Ishikawa (cell line): Measurements from ENCODE around the gene PLBD1.

Experiments used
- CEBPB ChIP-seq: IDR thresholded peaks from 2 replicates; pipeline ENCODE4 v1.6.1; 2012
- CREB1 ChIP-seq: IDR thresholded peaks from 2 replicates; pipeline ENCODE4 v1.6.1; 2012; ENCODE audit warnings: low read depth
- EGR1 ChIP-seq: IDR thresholded peaks from 2 replicates; pipeline ENCODE4 v1.6.1; 2012
- EP300 ChIP-seq: IDR thresholded peaks from 2 replicates; pipeline ENCODE4 v1.6.1; 2012; ENCODE audit warnings: borderline replicate concordance
- FOXM1 ChIP-seq: IDR thresholded peaks from 2 replicates; pipeline ENCODE4 v1.6.1; 2012; ENCODE audit warnings: low read depth, borderline replicate concordance
- MAX ChIP-seq: IDR thresholded peaks from 2 replicates; pipeline ENCODE4 v1.6.1; 2012
- NFIC ChIP-seq: IDR thresholded peaks from 2 replicates; pipeline ENCODE4 v1.6.1; 2012
- RAD21 ChIP-seq: IDR thresholded peaks from 2 replicates; pipeline ENCODE4 v1.6.1; 2012; ENCODE audit warnings: low read depth
- TAF1 ChIP-seq: IDR thresholded peaks from 2 replicates; pipeline ENCODE4 v1.6.1; 2012; ENCODE audit warnings: low read depth, mild to moderate bottlenecking
- TCF12 ChIP-seq: IDR thresholded peaks from 2 replicates; pipeline ENCODE4 v1.6.1; 2012; ENCODE audit warnings: low read depth
- TEAD4 ChIP-seq: IDR thresholded peaks from 2 replicates; pipeline ENCODE4 v1.6.1; 2012
- USF1 ChIP-seq: IDR thresholded peaks from 2 replicates; pipeline ENCODE4 v1.6.1; 2012
- YY1 ChIP-seq: IDR thresholded peaks from 2 replicates; pipeline ENCODE4 v1.6.1; 2012; ENCODE audit warnings: low read depth
- ZBTB7A ChIP-seq: IDR thresholded peaks from 2 replicates; pipeline ENCODE4 v1.6.1; 2012; ENCODE audit warnings: low read depth
- TF ChIP-seq, protein P1 (sequence below): IDR thresholded peaks from 2 replicates; pipeline ENCODE4 v1.6.1; 2012; ENCODE audit warnings: low read depth, mild to moderate bottlenecking

Gene PLBD1, protein sequence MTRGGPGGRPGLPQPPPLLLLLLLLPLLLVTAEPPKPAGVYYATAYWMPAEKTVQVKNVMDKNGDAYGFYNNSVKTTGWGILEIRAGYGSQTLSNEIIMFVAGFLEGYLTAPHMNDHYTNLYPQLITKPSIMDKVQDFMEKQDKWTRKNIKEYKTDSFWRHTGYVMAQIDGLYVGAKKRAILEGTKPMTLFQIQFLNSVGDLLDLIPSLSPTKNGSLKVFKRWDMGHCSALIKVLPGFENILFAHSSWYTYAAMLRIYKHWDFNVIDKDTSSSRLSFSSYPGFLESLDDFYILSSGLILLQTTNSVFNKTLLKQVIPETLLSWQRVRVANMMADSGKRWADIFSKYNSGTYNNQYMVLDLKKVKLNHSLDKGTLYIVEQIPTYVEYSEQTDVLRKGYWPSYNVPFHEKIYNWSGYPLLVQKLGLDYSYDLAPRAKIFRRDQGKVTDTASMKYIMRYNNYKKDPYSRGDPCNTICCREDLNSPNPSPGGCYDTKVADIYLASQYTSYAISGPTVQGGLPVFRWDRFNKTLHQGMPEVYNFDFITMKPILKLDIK

DNA sequence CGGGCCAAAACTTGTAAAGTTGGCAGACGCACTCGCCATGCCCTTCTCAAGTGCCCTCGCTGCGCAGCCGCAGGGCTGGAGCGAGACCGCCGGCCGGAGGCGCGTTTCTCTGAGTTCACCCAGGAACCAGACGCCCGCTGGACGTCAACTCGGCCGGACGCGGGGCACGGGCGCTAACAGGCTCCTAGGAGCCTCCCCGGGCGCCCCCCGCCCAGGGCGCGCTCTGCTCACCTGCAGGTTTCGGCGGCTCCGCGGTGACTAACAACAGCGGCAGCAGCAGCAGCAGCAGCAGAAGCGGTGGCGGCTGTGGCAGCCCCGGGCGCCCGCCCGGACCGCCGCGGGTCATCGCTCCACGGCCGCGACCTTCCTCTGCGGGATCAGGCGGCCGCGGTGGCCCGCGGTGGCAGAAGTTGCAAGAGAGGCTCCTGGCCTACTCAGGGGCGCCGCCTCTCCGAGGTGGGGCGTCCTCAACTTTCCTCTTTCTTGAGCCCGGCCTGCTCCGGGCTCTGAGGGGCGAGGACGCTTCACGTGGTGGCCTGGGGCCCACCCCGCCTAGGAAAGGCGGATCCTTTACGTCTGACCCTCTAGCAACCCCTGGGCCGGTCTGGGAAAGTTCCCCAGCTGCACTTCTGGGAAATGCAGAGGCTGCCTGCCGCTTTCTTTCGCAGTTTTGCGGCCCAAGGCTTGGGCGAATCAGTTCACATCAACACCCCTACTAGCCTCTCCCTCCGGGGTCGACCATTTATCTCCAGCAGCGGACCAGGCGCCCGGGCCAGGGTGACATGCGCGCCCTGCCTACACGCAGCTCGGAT lies at the start of gene PLBD1:
Gene PLBD1 (minus strand): TSS at position 533 of the 812 bp plus-strand sequence. CDS start 187 bp downstream, at position 346.
- TF ChIP-seq FOXM1 (no peak), TCF12 (peak; percentile 10; the same call in 1 of the 2 replicates), TAF1 (peak; percentile 61), ZBTB7A (peak; percentile 58; the same call in 1 of the 2 replicates)

DNA sequence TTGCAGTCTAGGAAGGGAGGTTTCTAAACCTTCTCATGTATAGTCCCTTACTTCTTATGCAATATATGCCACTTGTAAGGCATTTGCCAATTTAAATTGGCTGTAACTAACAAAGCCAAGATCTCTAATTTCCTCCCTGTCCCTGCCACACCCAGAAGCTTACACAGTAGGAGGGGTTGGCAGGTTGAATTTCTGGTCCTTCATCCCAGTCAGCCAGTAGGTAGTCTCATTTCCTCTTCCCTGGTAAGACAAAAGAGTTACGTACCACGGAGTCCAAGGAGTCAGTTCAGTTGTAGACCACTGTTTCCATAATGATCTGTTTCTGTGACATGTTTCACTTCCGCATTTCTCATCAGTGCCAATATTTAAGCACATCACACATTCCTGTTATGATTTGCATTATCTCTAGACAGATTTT lies 47.0 kb upstream of the PLBD1 start:
- no peak for TF ChIP-seq TCF12
- no peak for TF ChIP-seq EP300
- TF ChIP-seq TEAD4: 0 out of 2 replicates have a peak, but pooled peaks have one; percentile 5
- TF ChIP-seq ZBTB7A: no peak
- TF ChIP-seq CEBPB: peak; percentile 67; the same call in 1 of the 2 replicates
- no peak for TF ChIP-seq RAD21
- no peak for TF ChIP-seq NFIC

- no peak for TF ChIP-seq TCF12
- TF ChIP-seq YY1: no peak
- TF ChIP-seq FOXM1: no peak
- no peak for TF ChIP-seq TEAD4
- no peak for TF ChIP-seq EP300
- TF ChIP-seq EGR1: no peak
- no peak for TF ChIP-seq USF1
- no peak for TF ChIP-seq CEBPB
- TF ChIP-seq RAD21: no peak
- no peak for TF ChIP-seq TAF1
- no peak for TF ChIP-seq NFIC
- TF ChIP-seq, protein P1, sequence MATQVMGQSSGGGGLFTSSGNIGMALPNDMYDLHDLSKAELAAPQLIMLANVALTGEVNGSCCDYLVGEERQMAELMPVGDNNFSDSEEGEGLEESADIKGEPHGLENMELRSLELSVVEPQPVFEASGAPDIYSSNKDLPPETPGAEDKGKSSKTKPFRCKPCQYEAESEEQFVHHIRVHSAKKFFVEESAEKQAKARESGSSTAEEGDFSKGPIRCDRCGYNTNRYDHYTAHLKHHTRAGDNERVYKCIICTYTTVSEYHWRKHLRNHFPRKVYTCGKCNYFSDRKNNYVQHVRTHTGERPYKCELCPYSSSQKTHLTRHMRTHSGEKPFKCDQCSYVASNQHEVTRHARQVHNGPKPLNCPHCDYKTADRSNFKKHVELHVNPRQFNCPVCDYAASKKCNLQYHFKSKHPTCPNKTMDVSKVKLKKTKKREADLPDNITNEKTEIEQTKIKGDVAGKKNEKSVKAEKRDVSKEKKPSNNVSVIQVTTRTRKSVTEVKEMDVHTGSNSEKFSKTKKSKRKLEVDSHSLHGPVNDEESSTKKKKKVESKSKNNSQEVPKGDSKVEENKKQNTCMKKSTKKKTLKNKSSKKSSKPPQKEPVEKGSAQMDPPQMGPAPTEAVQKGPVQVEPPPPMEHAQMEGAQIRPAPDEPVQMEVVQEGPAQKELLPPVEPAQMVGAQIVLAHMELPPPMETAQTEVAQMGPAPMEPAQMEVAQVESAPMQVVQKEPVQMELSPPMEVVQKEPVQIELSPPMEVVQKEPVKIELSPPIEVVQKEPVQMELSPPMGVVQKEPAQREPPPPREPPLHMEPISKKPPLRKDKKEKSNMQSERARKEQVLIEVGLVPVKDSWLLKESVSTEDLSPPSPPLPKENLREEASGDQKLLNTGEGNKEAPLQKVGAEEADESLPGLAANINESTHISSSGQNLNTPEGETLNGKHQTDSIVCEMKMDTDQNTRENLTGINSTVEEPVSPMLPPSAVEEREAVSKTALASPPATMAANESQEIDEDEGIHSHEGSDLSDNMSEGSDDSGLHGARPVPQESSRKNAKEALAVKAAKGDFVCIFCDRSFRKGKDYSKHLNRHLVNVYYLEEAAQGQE: no peak
- TF ChIP-seq CREB1: no peak
- no peak for TF ChIP-seq ZBTB7A
- no peak for TF ChIP-seq MAX
These were observed 46.0 kb upstream of the PLBD1 start for GRCh38 chr12:14613718-14614117.

DNA sequence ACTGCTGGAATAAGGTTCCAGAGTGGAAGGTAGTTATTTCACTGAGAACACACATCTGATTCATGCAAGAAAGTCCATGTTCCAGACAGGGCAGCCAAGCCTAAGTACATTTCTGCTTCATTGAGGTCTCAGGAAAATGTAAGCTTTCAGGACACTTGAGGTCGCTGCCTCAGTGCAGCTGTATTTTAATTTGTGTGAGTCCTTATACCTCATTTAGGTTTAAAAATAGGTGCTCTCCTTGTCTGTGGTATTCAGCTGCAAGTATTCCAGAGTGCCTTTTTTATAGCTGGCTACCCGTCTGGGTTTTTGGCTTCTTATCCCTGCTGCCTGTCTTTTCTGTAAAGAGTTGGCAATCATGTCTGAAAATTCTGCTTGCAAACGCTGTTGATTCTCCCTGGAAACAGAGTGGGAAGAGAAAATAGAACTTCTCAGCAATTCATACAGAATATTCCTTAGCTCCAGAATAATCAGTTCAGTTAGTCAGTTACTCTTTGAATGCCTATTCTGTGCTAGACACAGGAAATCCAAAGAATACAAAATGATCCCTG lies 45.3 kb upstream of the PLBD1 start:
- no peak for TF ChIP-seq TCF12

DNA sequence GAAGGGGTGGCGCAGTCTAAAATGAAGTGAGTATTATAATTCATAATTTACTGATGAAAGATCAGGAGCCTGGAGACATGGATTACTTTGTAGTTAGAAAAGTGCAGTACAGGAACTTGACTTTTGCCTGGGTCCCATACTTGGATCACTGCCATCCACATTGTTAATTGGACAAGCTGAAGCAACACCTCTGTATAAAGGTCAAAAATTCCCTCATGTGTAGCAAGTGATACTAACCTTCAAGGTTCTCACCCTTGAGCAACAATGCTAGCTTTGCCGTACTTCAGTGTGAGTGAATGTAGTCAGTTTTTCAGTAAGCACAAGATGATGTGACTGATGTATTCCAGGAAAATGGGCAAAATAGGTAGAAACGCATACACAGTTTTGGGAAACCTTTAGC lies 44.6 kb upstream of the PLBD1 start:
- TF ChIP-seq ZBTB7A (no peak), MAX (no peak), USF1 (no peak)

DNA sequence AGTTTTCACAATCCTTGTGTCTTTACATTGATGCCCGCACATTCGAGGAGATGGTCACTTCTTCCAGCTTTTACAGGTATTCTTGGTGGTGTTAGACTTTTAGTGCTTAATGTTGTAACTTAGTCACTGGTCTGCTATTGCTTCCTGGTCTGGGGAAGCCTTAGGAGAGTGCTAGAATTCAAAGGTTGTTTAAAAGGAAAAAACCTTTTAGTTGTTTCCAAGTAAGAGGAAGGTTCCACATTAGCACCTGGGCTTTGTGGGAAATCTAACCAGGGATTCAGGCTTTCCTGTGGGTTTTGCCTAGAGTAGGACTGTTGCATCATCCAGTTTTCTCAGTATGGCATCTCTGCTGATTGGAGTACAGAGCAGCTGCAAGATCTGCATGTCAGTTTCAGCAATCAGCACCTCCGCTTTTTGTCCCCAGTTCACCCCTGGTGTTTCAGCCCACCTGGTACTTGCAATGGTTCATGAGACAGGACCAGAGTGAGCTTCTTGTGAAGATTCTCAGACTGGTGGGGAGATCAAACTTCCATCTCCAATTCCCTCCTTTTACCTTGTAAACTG lies 44.0 kb upstream of the PLBD1 start:
- TF ChIP-seq YY1 (no peak), CEBPB (peak; percentile 31; the same call in 1 of the 2 replicates), EGR1 (no peak)

DNA sequence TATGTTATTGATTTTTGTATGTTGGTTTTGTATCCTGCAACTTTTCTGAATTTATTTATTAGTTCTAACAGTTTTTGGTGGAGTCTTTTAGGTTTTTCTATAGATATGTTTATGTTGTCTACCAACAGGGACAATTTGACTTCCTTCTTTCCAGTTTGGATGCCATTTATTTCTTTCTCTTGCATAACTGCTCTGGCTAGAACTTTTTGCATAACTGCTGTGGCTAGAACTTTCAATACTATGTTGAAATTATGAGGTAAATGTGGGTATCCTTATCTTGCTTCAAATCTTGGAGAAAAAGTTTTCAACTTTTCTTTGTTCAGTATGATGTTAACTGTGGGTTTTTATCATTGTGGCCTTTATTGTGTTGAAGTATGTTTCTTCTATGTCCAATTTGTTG lies 39.9 kb upstream of the PLBD1 start:
- TF ChIP-seq NFIC: no peak
